K562 (cell line): Measurements from ENCODE around the gene PRSS57. TPM values are rescaled to one million over a fixed set of nuclear protein-coding genes. Genes with fewer than 3 reads are reported as not detected.

Experiments
- ATAC-seq: fragments of 200-7000 bp; cut with Tn5 transposase; 3 replicates; pipeline ENCODE4 v1.9.1; 2020; ENCODE audit warnings: moderate library complexity
- BruUV-seq: library from RNA; stranded (reverse); fragments of 400-500 nt; replicated peaks from 2 replicates; lab custom pipeline; 2021; lab: Mats Ljungman, UMichigan
- CTCF ChIA-PET: fragments of 300-600 bp; formaldehyde crosslinking; extraction: SDS; loops from one replicate; lab custom pipeline; 2021; ENCODE audit warnings: low intra/inter-chr PET ratio; lab: Yijun Ruan, JAX
- POLR2A ChIA-PET: fragments of 300-600, 350-650 bp; sonication (Branson Sonifier 250); formaldehyde crosslinking; extraction: SDS; loops from one replicate; lab custom pipeline; 2021; ENCODE audit warnings: antibody characterized with exemption, inconsistent platforms; lab: Yijun Ruan, JAX
- DNase-seq, 4 experiments: peaks; one replicate each; pipeline versions ENCODE4 v3.0.0 to v3.0.0-alpha.2; 2011 to 2018; ENCODE audit warnings: low spot score in 3 of 4, mixed read lengths in 3 of 4; ENCODE audit errors: extremely low read depth in 1 of 4
- FAIRE-seq: peaks from 2 replicates; lab custom pipeline; 2011; peaks lifted over from hg19 to GRCh38; lab: Jason Lieb, UNC
- H2AFZ ChIP-seq: 2 replicates; pipeline ENCODE4 v1.6.0; 2011; ENCODE audit warnings: low read depth, low read length, control low read depth, inconsistent platforms
- H3K27ac ChIP-seq: fragments of 200-600 bp; 3 replicates; pipeline ENCODE4 v1.8.0; 2011; ENCODE audit warnings: low read depth, mild to moderate bottlenecking, control low read depth, inconsistent platforms, low read length, moderate library complexity, mixed read lengths; ENCODE audit errors: extremely low read depth
- H3K27me3 ChIP-seq, 2 experiments: fragments of 300-600 bp in 1 of 2; 2 replicates in 1 of 2; 3 replicates in 1 of 2; pipeline versions ENCODE4 v1.6.0 to v1.8.0; 2011; ENCODE audit warnings: inconsistent platforms in 2 of 2, low read length in 2 of 2, mild to moderate bottlenecking in 1 of 2, mixed read lengths in 1 of 2, moderate library complexity in 1 of 2; ENCODE audit not compliant: control insufficient read depth in 2 of 2, insufficient read depth in 2 of 2
- H3K36me3 ChIP-seq: fragments of 300-600 bp; 3 replicates; pipeline ENCODE4 v1.8.0; 2011; ENCODE audit warnings: mild to moderate bottlenecking, low read length, inconsistent platforms; ENCODE audit not compliant: control insufficient read depth, insufficient read depth
- H3K4me1 ChIP-seq, 2 experiments: fragments of 200-600 bp in 1 of 2; replicated peaks in 1 of 2; 2 replicates in 1 of 2; 3 replicates in 1 of 2; pipeline versions ENCODE4 v1.5.1 to v1.8.0; 2011; ENCODE audit warnings: inconsistent platforms in 2 of 2, low read length in 2 of 2, mild to moderate bottlenecking in 1 of 2, mixed read lengths in 1 of 2, moderate library complexity in 1 of 2; ENCODE audit not compliant: control insufficient read depth in 2 of 2, insufficient read depth in 2 of 2
- H3K4me2 ChIP-seq: 2 replicates; pipeline ENCODE4 v1.6.1; 2011; ENCODE audit warnings: low read length, control low read depth, inconsistent platforms, mixed read lengths; ENCODE audit not compliant: insufficient read depth
- H3K4me3 ChIP-seq: fragments of 200-600 bp; sonication (generic), shearing (Covaris generic); 2 replicates; pipeline ENCODE4 v1.5.1; 2016; ENCODE audit warnings: control low read depth, inconsistent platforms
- H3K79me2 ChIP-seq: fragments of 200-600 bp; 3 replicates; pipeline ENCODE4 v1.8.0; 2011; ENCODE audit warnings: low read length, inconsistent platforms; ENCODE audit not compliant: control insufficient read depth, insufficient read depth
- H3K9ac ChIP-seq, 2 experiments: 2 replicates each; pipeline versions ENCODE4 v1.6.0 to v1.6.1; 2011; ENCODE audit warnings: low read depth in 2 of 2, low read length in 2 of 2, control low read depth in 1 of 2, inconsistent platforms in 1 of 2, mild to moderate bottlenecking in 1 of 2, mixed read lengths in 1 of 2; ENCODE audit not compliant: insufficient read depth in 1 of 2
- H3K9me1 ChIP-seq: one replicate; pipeline ENCODE4 v1.6.0; 2011; ENCODE audit warnings: inconsistent platforms, mild to moderate bottlenecking, low read length, moderate library complexity; ENCODE audit not compliant: control insufficient read depth, insufficient read depth
- H3K9me3 ChIP-seq: replicated peaks from 2 replicates; pipeline ENCODE4 v1.5.1; 2011; ENCODE audit warnings: low read depth, low read length, inconsistent platforms; ENCODE audit not compliant: control insufficient read depth, insufficient read depth
- H4K20me1 ChIP-seq: replicated peaks from 2 replicates; pipeline ENCODE4 v1.6.1; 2011; ENCODE audit warnings: low read length, inconsistent platforms, mixed read lengths; ENCODE audit not compliant: control insufficient read depth, insufficient read depth
- FOXK2 ChIP-seq, 2 experiments: fragments of 450-650 bp; IDR thresholded peaks in 1 of 2; conservative IDR thresholded peaks in 1 of 2; 2 replicates each; pipeline ENCODE4 v1.6.1; 2016; ENCODE audit warnings: low read depth in 2 of 2, mild to moderate bottlenecking in 1 of 2
- POLR2A ChIP-seq: fragments of 450-650 bp; conservative IDR thresholded peaks from 2 replicates; pipeline ENCODE4 v1.6.1; 2016
- POLR2B ChIP-seq: fragments of 450-650 bp; IDR thresholded peaks from 2 replicates; pipeline ENCODE4 v1.6.1; 2018; ENCODE audit warnings: low read depth; ENCODE audit not compliant: partially characterized antibody
- POLR2G ChIP-seq: fragments of 200-400 bp; formaldehyde crosslinking; IDR thresholded peaks from 2 replicates; pipeline ENCODE4 v1.6.1; 2017; ENCODE audit warnings: low read depth, mild to moderate bottlenecking, antibody characterized with exemption, low read length, moderate library complexity
- RBFOX2 ChIP-seq: fragments of 200-400 bp; formaldehyde crosslinking; IDR thresholded peaks from 2 replicates; pipeline ENCODE4 v1.6.1; 2017; ENCODE audit warnings: low read depth, mild to moderate bottlenecking, low read length, moderate library complexity
- RBM22 ChIP-seq: fragments of 200-400 bp; formaldehyde crosslinking; IDR thresholded peaks from 2 replicates; pipeline ENCODE4 v1.6.1; 2018; ENCODE audit warnings: low read length, low read depth; ENCODE audit not compliant: poor library complexity, severe bottlenecking
- SUPT5H ChIP-seq: fragments of 450-650 bp; IDR thresholded peaks from 2 replicates; pipeline ENCODE4 v1.6.1; 2016
- TCFL5 ChIP-seq: fragments of 250-450 bp; sonication (Bioruptor Pico); conservative IDR thresholded peaks from 2 replicates; pipeline ENCODE4 v1.6.1; 2021; ENCODE audit warnings: mild to moderate bottlenecking, moderate library complexity, matching md5 sums
- WGBS: fragments of 100-300 bp; shearing (Covaris generic); methylation state at CpG from one replicate; pipeline ENCODE4 v1.1.6; 2016; ENCODE audit warnings: low coverage, mixed read lengths; ENCODE audit not compliant: insufficient coverage; ENCODE audit errors: missing lambda C conversion rate; 5-methylcytosine and 5-hydroxymethylcytosine counted together
- in situ Hi-C: fragments of 300-500 bp; cut with MboI; formaldehyde crosslinking; loops from 4 replicates; pipeline ENCODE4 v1.15.0; 2018; ENCODE audit warnings: inconsistent platforms, mixed read lengths
- intact Hi-C: fragments of 100-400 bp; cut with micrococcal nuclease; formaldehyde crosslinking; loops from 2 replicates; pipeline ENCODE4 v1.14.2; 2022
- polyA plus RNA-seq, 8 experiments: library from polyadenylated mRNA; depleted of rRNA in 4 of 8; stranded (reverse) in 5 of 8; unstranded in 3 of 8; fragments of >200 nt; fragmentation: Nextera tagmentation in 2 of 8; fragmentation: Illumina TruSeq in 1 of 8; extraction: Ambion mirVana in 2 of 8; extraction: Trizol in 1 of 8; gene quantifications; 2 replicates each; pipeline versions ENCODE4 v1.2.1 to v1.2.3, GENCODE V29; 2011 to 2014; ENCODE audit warnings: inconsistent platforms in 1 of 8, missing spikeins in 1 of 8
- total RNA-seq, 7 experiments: library from RNA; depleted of rRNA in 6 of 7; stranded (reverse); fragments of >200 nt in 6 of 7; fragmentation: Illumina TruSeq in 2 of 7; extraction: Trizol in 2 of 7; gene quantifications; 2 replicates each; pipeline versions ENCODE4 v1.2.1 to v1.2.3, GENCODE V29; 2011 to 2021; ENCODE audit warnings: low replicate concordance in 1 of 7

PRSS57 gene
- total and polyA plus RNA-seq, 9 of the 15 experiments (the other 6 are each of a cell fraction or from before 2014, with no cell fraction given): 0.06 to 2.5 (median 1.3) TPM; not detected in 3

DNA sequence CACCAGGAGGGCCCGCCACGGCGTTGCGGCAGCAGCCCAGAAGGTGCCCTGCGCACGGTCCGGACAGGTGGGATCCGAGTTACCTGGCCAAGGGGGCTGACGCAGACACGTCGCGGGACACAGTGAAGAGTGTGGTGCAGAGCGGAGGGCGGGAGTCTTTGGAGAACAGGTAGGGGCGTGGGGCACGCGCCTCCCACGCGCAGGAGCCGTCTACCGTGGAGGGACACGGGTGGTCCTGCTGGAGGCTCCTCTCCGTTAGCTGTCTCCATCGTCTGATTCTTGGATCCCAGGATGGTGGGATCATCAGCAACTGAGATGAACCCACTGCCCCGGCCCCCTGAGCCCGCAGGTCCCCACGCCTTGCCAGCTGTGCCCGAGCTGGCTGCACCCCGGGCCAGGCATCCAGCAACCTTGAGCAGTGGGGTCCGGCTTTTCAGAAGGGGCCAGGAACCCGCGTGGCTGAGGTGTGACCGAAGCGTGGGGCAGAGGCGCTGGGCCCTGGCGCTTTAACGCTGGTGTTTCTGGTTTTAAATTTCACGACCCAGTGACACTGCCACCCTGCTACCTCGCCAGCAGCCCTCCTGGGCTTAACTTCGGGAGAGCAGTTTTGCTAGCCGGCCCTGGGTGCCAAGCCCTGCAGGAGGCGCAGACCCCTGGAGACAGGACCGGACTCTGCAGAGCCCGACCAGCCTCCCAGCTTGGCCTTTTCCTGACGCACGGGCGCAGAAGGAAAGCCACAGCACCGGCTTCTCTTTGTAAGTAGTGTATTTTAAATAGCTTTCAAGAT lies 48.3 kb downstream of the PRSS57 start:
- Histone ChIP-seq H3K9me1 (no peaks in the 10 kb centered on the region), H3K4me3 (no peak overlapping the region), H3K79me2 (peaks cover under 1% of the 10 kb centered on the region; the same call in 1 of the 3 replicates), H3K9ac (no peak overlapping the region), H4K20me1 (no peaks in the 10 kb centered on the region), H3K9me3 (no peaks in the 10 kb centered on the region), H3K27ac (no peak overlapping the region), H3K4me1 (peaks cover 0 to 34% of the 10 kb centered on the region in 2 experiments; a peak in 2 of 5 replicates), H3K4me2 (no peak overlapping the region), H3K27me3 (no peaks in the 10 kb centered on the region), H2AFZ (no peak overlapping the region), H3K36me3 (peaks cover 68% of the 10 kb centered on the region; the same call in 2 of the 3 replicates)
- DNase-seq: peak in 1 of 4 experiments; percentile 7
- WGBS: 96% methylated on average over 31 of the region's 48 CpGs
- POLR2A ChIA-PET: interaction anchor here (0.7 kb wide), 2 partner anchors 12 to 105 kb away, joined by 3 read pairs; no protein-coding TSS in a partner anchor
- CTCF ChIA-PET: no interaction called here
- in situ Hi-C loops: no loop called here
- BruUV-seq: no TSS peak
- 0 out of 3 replicates have a peak, but pooled peaks have one; percentile 8 for ATAC-seq
- intact Hi-C loops: no loop called here
- FAIRE-seq: no peak
- TF ChIP-seq RBFOX2 (peak; percentile 22; the same call in 1 of the 2 replicates), POLR2A (peak; percentile 34; the same call in 1 of the 2 replicates), POLR2B (peak; percentile 15), RBM22 (peak; percentile 66), TCFL5 (CRISPR knock-in tag) (no peak), POLR2G (peak; percentile 36), SUPT5H (peak; percentile 51; the same call in 1 of the 2 replicates), FOXK2 (conservative IDR thresholded peaks at IDR 0.05 in 1 of 2, IDR thresholded peaks at IDR 0.05 in 1 of 2; ENCODE audit: low read depth in 2 of 2) (no peak)
